ENCODE data around the gene NOVA1. TPM values are rescaled to one million over a fixed set of nuclear protein-coding genes. Genes with fewer than 3 reads are reported as not detected.

The NOVA1 gene
- polyA plus RNA-seq, 3 donors: 0.01 TPM; not detected in 2

DNA sequence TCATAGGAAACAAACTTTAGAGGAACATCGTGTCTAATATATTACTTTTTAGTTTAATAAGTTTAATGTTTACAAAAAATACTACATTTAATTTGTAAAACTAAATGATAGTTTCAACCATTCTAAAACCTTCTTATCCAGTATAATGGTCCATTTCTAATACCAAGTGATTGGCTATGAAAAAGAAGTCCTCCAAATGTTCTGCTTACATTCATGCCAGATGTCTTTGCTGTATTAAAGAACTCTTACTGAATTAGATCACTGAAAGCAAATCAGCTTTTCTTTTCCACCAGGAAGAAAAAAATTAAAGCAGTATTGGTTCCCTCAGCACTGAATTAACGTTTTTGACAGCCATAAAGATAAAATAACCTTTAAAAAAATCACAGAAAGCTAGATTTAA is 3.7 kb downstream of the NOVA1 start:
- H3K79me2 ChIP-seq (ENCODE audit: insufficient read depth, low read length): no peaks in the 10 kb centered on the region
- peaks cover 33 to 41% (median 39%) of the 10 kb centered on the region in 3 donors for H3K27me3 Mint-ChIP-seq (ENCODE audit: low read depth in 3 of 3)
- H3K36me3 ChIP-seq (replicated peaks in 1 of 2; ENCODE audit: control insufficient read depth in 1 of 2, insufficient read depth in 2 of 2, low read length in 2 of 2): no peaks in the 10 kb centered on the region
- H3K4me1 ChIP-seq (ENCODE audit: control insufficient read depth in 1 of 2, insufficient read depth in 2 of 2, low read length in 2 of 2): no peaks in the 10 kb centered on the region
- TF ChIP-seq CTCF (IDR thresholded peaks at IDR 0.05): no peak
- no CpG with 5 or more reads among the region's 2 CpGs for WGBS (ENCODE audit: insufficient coverage)
- peaks cover 0 to 15% (median 9%) of the 10 kb centered on the region in 7 donors for H3K9me3 Mint-ChIP-seq
- H3K4me2 ChIP-seq (replicated peaks; ENCODE audit: extremely low read depth, low read length, poor library complexity, severe bottlenecking): no peak overlapping the region
- H3K9ac ChIP-seq (ENCODE audit: insufficient read depth, low read length, poor library complexity, severe bottlenecking): no peak overlapping the region
- no peak overlapping the region for H3K27ac Mint-ChIP-seq
- H3K4me1 Mint-ChIP-seq: peaks cover 4% of the 10 kb centered on the region
- H3K27me3 ChIP-seq (ENCODE audit: control insufficient read depth in 2 of 2, insufficient read depth in 2 of 2, low read length in 2 of 2): peaks cover 36 to 37% of the 10 kb centered on the region in 2 donors
- H3K4me3 ChIP-seq (replicated peaks in 1 of 3; ENCODE audit: low read depth in 2 of 3, low read length in 3 of 3): no peak overlapping the region
- H3K4me3 Mint-ChIP-seq: no peak overlapping the region
- DNase-seq: no peak
- H4K20me1 ChIP-seq (ENCODE audit: insufficient read depth, low read length): no peaks in the 10 kb centered on the region
- H3K9me3 ChIP-seq (replicated peaks in 1 of 2; ENCODE audit: control insufficient read depth in 1 of 2, insufficient read depth in 1 of 2, low read length in 2 of 2): peaks cover 0 to 17% of the 10 kb centered on the region in 2 donors
- H3K36me3 Mint-ChIP-seq: no peaks in the 10 kb centered on the region
- no peak overlapping the region for H3K27ac ChIP-seq (ENCODE audit: low read depth in 1 of 2, low read length in 2 of 2)
- no peak overlapping the region for H2AFZ ChIP-seq (ENCODE audit: insufficient read depth, low read depth, low read length, poor library complexity, severe bottlenecking)
- intact Hi-C loops (cut with micrococcal nuclease): no loop called here

- H3K79me2 ChIP-seq (ENCODE audit: insufficient read depth, low read length): no peaks in the 10 kb centered on the region
- Mint-ChIP-seq H3K27ac (no peak overlapping the region), H3K4me3 (no peak overlapping the region), H3K36me3 (no peaks in the 10 kb centered on the region), H3K27me3 (ENCODE audit: low read depth in 3 of 3) (peaks cover 25 to 33% (median 31%) of the 10 kb centered on the region in 3 donors), H3K9me3 (peaks cover 0 to 12% (median 6%) of the 10 kb centered on the region in 7 donors), H3K4me1 (peaks cover 4% of the 10 kb centered on the region)
- H4K20me1 ChIP-seq (ENCODE audit: insufficient read depth, low read length): no peaks in the 10 kb centered on the region
- H3K4me1 ChIP-seq (ENCODE audit: control insufficient read depth in 1 of 2, insufficient read depth in 2 of 2, low read length in 2 of 2): no peaks in the 10 kb centered on the region
- no CpG with 5 or more reads among the region's 4 CpGs for WGBS (ENCODE audit: insufficient coverage)
- no peak for TF ChIP-seq CTCF (IDR thresholded peaks at IDR 0.05)
- no peak overlapping the region for H3K4me3 ChIP-seq (replicated peaks in 1 of 3; ENCODE audit: low read depth in 2 of 3, low read length in 3 of 3)
- no peak overlapping the region for H3K27ac ChIP-seq (ENCODE audit: low read depth in 1 of 2, low read length in 2 of 2)
- no peak overlapping the region for H2AFZ ChIP-seq (ENCODE audit: insufficient read depth, low read depth, low read length, poor library complexity, severe bottlenecking)
- no peaks in the 10 kb centered on the region for H3K36me3 ChIP-seq (replicated peaks in 1 of 2; ENCODE audit: control insufficient read depth in 1 of 2, insufficient read depth in 2 of 2, low read length in 2 of 2)
- intact Hi-C loops (cut with micrococcal nuclease): no loop called here
- H3K9ac ChIP-seq (ENCODE audit: insufficient read depth, low read length, poor library complexity, severe bottlenecking): no peak overlapping the region
- DNase-seq: no peak
- no peak overlapping the region for H3K4me2 ChIP-seq (replicated peaks; ENCODE audit: extremely low read depth, low read length, poor library complexity, severe bottlenecking)
- peaks cover 28 to 29% of the 10 kb centered on the region in 2 donors for H3K27me3 ChIP-seq (ENCODE audit: control insufficient read depth in 2 of 2, insufficient read depth in 2 of 2, low read length in 2 of 2)
- peaks cover 0 to 11% of the 10 kb centered on the region in 2 donors for H3K9me3 ChIP-seq (replicated peaks in 1 of 2; ENCODE audit: control insufficient read depth in 1 of 2, insufficient read depth in 1 of 2, low read length in 2 of 2)
Measured at GRCh38 chr14:26593357-26593756, 4.5 kb downstream of the NOVA1 start.

All from CD14-positive monocyte (primary cell).